HepG2 (cell line): Measurements from ENCODE around the gene QDPR.

ENCODE experiments used
- CTCF ChIP-seq: sonication (generic); formaldehyde crosslinking; IDR thresholded peaks from 2 replicates; pipeline ENCODE4 v1.5.0; 2020; ENCODE audit warnings: mild to moderate bottlenecking, missing genetic modification reagents, moderate library complexity
- MAFF ChIP-seq: IDR thresholded peaks from 2 replicates; pipeline ENCODE4 v1.6.1; 2011; ENCODE audit warnings: low read depth, low read length, improper control_type of control experiment
- NFE2L1 ChIP-seq: sonication (generic); formaldehyde crosslinking; IDR thresholded peaks from 2 replicates; pipeline ENCODE4 v1.4.0; 2020; ENCODE audit warnings: missing genetic modification reagents, mild to moderate bottlenecking, borderline replicate concordance
- PBX3 ChIP-seq: sonication (generic); formaldehyde crosslinking; IDR thresholded peaks from 2 replicates; pipeline ENCODE4 v1.8.1; 2023; ENCODE audit warnings: missing genetic modification reagents, inconsistent platforms, borderline replicate concordance
- POLR2AphosphoS5 ChIP-seq: IDR thresholded peaks from 2 replicates; pipeline ENCODE4 v1.6.1; 2012; ENCODE audit warnings: low read depth, low read length
- PRDM15 ChIP-seq: sonication (generic); formaldehyde crosslinking; IDR thresholded peaks from 2 replicates; pipeline ENCODE4 v1.4.0; 2020; ENCODE audit warnings: missing genetic modification reagents
- THAP8 ChIP-seq: sonication (generic); formaldehyde crosslinking; IDR thresholded peaks from 2 replicates; pipeline ENCODE4 v1.5.1; 2020; ENCODE audit warnings: missing genetic modification reagents, mild to moderate bottlenecking, borderline replicate concordance
- ZFP41 ChIP-seq: sonication (generic); formaldehyde crosslinking; IDR thresholded peaks from 2 replicates; pipeline ENCODE4 v1.4.0; 2020; ENCODE audit warnings: mild to moderate bottlenecking, missing genetic modification reagents, borderline replicate concordance

GRCh38 chr4:17512973-17513665 is 1.2 kb upstream of the QDPR start:
- TF ChIP-seq THAP8 = no peak
- no peak for TF ChIP-seq CTCF (CRISPR knock-in tag)
- TF ChIP-seq MAFF = no peak
- no peak for TF ChIP-seq PRDM15 (CRISPR knock-in tag)
- TF ChIP-seq ZFP41 (CRISPR knock-in tag) = no peak
- no peak for TF ChIP-seq PBX3 (CRISPR knock-in tag)
- TF ChIP-seq POLR2AphosphoS5 = no peak
- no peak for TF ChIP-seq NFE2L1 (CRISPR knock-in tag)
